ENCODE results near the gene FBXW5.

Gene FBXW5

GRCh38 chr9:136940526-136941230, 3.9 kb downstream of the FBXW5 start:
- no peak for DNase-seq (ENCODE audit: low read depth)
- no peak overlapping the region for H3K4me3 ChIP-seq (ENCODE audit: low read depth, low read length)
- TF ChIP-seq, protein P1, sequence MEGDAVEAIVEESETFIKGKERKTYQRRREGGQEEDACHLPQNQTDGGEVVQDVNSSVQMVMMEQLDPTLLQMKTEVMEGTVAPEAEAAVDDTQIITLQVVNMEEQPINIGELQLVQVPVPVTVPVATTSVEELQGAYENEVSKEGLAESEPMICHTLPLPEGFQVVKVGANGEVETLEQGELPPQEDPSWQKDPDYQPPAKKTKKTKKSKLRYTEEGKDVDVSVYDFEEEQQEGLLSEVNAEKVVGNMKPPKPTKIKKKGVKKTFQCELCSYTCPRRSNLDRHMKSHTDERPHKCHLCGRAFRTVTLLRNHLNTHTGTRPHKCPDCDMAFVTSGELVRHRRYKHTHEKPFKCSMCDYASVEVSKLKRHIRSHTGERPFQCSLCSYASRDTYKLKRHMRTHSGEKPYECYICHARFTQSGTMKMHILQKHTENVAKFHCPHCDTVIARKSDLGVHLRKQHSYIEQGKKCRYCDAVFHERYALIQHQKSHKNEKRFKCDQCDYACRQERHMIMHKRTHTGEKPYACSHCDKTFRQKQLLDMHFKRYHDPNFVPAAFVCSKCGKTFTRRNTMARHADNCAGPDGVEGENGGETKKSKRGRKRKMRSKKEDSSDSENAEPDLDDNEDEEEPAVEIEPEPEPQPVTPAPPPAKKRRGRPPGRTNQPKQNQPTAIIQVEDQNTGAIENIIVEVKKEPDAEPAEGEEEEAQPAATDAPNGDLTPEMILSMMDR (IDR thresholded peaks at IDR 0.05; ENCODE audit: control insufficient read depth, extremely low read depth, insufficient read depth): no peak

- TF ChIP-seq, protein P1 (IDR thresholded peaks at IDR 0.05; ENCODE audit: control insufficient read depth, extremely low read depth, insufficient read depth): no peak
- DNase-seq (ENCODE audit: low read depth): no peak
- no peak overlapping the region for H3K4me3 ChIP-seq (ENCODE audit: low read depth, low read length)
Observed at GRCh38 chr9:136939996-136940525, 4.5 kb downstream of the FBXW5 start.

DNA sequence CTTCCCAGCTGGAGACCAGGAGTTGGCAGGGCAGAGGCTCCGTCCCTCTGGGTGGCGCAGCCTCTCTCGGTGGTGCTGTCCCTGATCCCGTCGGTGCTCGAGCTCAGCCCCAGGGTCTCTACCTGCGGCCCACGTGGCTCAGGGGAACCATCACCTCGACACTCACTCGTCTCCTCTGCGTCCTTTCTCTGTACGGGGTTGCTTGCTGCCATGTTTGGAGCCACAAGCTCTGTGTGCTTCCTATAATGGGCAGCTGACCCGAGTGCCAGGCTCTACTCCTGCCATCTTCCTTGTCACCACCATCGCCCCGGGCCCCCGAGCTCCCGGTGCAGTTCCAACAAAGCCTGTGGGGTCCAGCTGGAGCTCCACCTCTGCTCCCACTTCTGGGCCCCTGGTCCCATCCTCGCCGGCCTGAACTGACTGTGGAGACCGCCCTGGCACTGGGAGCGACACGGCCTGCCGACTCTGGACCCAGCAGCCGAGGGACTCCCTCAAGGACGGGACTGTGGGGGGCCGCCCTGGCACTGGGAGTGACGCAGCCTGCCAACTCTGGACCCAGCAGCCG, 5.0 kb downstream of the FBXW5 start:
- H3K4me3 ChIP-seq (ENCODE audit: low read depth, low read length): no peak overlapping the region
- TF ChIP-seq, protein P1 (IDR thresholded peaks at IDR 0.05; ENCODE audit: control insufficient read depth, extremely low read depth, insufficient read depth): no peak
- DNase-seq (ENCODE audit: low read depth): no peak

DNA sequence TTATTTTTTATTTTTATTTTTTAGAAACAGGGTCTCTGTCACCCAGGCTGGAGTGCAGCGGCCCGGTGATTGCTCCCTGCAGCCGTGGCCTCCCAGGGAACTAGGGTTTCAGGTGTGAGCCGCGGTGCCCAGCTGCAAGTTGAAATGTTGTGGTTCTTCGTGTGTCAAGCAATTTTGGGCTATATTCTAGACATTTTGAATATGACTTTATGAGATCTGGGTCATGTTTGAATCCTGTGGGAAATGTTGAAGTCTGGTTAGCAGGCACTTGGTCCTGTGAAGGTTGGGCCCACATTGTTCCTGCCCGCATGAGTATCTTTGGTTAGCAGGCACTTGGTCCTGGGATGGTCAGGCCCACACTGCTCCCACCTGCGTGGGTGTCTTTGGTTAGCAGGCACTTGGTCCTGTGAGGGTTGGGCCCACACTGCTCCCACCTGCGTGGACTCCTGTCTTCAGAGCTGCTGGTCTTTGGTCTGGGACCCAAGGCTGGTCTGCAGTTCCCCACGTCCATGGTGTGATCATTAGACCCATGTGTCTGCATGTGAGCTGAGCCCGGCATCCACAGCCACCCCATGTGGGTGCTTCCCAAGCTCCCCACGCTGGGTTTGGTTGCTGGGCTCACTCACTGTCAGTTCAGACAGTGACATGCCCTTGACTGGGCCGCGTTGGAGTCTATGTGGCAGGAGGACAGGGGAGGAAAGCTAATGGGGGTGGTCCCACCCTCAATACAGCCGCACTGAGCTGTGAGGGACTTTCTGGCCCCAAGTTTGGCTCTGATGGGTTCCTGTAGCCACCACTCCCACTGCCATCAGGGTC, 7.1 kb downstream of the FBXW5 start:
- H3K4me3 ChIP-seq (ENCODE audit: low read depth, low read length): no peak overlapping the region
- no peak for DNase-seq (ENCODE audit: low read depth)
- TF ChIP-seq, protein P1 (IDR thresholded peaks at IDR 0.05; ENCODE audit: control insufficient read depth, extremely low read depth, insufficient read depth): no peak

GRCh38 chr9:136936645-136937170, 7.8 kb downstream of the FBXW5 start:
- DNase-seq (ENCODE audit: low read depth): no peak
- TF ChIP-seq, protein P1 (IDR thresholded peaks at IDR 0.05; ENCODE audit: control insufficient read depth, extremely low read depth, insufficient read depth): no peak
- H3K4me3 ChIP-seq (ENCODE audit: low read depth, low read length): no peak overlapping the region

- no peak for DNase-seq (ENCODE audit: low read depth)
- TF ChIP-seq, protein P1 (IDR thresholded peaks at IDR 0.05; ENCODE audit: control insufficient read depth, extremely low read depth, insufficient read depth): no peak
- no peak overlapping the region for H3K4me3 ChIP-seq (ENCODE audit: low read depth, low read length)
Observed at GRCh38 chr9:136935651-136936050, 8.9 kb downstream of the FBXW5 start.
